Activated naive CD4-positive, alpha-beta T cell treated with anti-CD3 and anti-CD28 coated beads, Interleukin-2, amount 50 U/mL, for 16 hours (primary cell): ENCODE results near the gene COL20A1.
A peak's percentile ranks its signal among the peaks of the same experiment; 100 is the strongest.

Experiments
- DNase-seq: peaks from one replicate; pipeline ENCODE4 v3.0.0-alpha.2; 2020

COL20A1 gene

DNA sequence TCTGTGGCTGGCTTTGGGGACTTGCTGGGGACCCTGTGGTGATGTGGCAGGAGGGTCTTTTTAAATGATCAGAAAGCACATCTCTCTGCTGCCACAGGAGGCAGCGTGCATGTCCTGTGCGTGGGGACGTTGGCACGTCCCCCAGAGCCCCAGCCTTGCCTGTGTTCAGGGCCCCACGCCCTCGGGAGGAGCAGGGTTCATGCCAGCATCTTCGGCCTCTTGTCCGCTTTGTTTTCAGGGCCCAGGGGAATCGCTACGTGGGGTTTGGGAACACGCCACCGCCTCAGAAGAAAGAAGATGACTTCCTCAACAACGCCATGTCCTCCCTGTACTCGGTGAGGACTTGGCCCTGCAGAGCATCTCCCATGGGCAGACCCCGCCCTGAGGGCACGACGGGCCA is 14.3 kb upstream of the COL20A1 start:
- DNase-seq = no peak

GRCh38 chr20:63279931-63280330 is 13.1 kb upstream of the COL20A1 start:
- no peak for DNase-seq

GRCh38 chr20:63280371-63280770 is 12.6 kb upstream of the COL20A1 start:
- no peak for DNase-seq

GRCh38 chr20:63280929-63281545 is 11.9 kb upstream of the COL20A1 start:
- DNase-seq = no peak

DNA sequence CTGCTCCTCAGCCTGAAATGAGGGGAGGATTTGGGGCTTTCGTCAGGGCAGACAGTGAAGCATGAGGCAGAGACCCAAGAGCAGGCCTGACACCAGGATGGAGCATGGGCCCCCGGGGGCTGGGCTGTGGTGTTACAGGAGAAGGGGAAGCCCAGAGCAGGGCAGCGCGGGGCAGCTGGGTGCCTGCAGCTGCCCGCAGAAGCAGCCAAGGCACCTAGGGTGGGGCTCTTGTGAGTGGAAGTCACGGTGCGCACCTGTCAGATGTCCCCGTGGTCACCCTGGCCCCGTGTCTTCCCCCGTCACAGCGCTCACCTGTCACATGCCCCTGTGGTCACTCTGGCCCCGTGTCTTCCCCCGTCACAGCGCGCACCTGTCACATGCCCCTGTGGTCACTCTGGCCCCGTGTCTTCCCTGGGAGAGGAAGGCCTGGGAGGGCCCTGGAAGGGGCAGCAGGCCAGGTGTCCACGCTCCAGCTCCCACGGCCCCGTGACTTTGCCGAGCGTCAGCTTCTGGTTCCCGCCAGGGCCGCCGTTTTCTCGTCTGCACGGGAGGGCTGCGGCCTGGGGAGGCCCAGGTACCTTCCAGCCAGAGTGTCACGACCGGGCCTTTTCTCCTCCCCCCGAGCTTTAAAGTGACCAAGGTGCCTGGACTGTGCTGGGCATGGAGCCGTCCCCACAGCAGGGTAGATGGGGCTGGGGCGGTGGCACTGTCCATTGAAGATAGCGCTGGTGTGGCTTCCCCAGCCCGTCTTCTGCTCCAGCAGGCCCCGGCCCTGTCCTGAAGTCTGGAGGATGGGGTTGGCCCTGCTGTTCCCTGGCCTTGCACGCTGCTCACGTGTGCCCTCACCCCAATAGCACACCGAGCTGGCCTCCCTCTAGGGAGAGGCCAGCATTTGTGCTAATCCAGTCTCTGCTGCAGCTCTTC is 11.0 kb upstream of the COL20A1 start:
- no peak for DNase-seq

GRCh38 chr20:63282946-63283345 is 10.0 kb upstream of the COL20A1 start:
- no peak for DNase-seq

GRCh38 chr20:63283397-63284082 is 9.4 kb upstream of the COL20A1 start:
- DNase-seq = no peak

- DNase-seq = no peak
Measured at GRCh38 chr20:63284083-63284440, 8.9 kb upstream of the COL20A1 start.

DNA sequence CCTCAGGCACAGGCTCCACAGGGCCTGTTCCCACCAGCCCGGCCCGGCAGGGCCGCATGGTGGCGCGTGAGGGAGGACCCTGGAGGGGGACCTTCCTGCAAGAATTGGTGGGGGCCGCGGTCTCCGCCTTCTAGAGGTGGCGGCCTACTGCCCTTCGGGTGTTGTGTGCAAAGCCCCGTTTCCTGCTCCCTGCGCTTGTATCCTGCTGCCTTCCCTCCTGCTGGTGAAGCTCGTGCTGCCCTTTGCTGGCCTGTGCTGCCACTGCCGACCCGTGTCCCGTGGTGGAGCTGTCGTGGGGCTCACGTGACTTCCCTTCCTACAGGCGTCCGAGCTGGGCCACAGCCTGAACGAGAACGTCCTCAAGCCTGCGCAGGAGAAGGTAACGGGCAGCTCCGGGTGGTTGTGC is 8.4 kb upstream of the COL20A1 start:
- DNase-seq = no peak

- no peak for DNase-seq
Measured at GRCh38 chr20:63284981-63285524, 7.9 kb upstream of the COL20A1 start.

GRCh38 chr20:63285636-63286615 is 7.1 kb upstream of the COL20A1 start:
- no peak for DNase-seq

- no peak for DNase-seq
Measured at GRCh38 chr20:63286781-63287696, 5.9 kb upstream of the COL20A1 start.

GRCh38 chr20:63287697-63288580 is 5.0 kb upstream of the COL20A1 start:
- no peak for DNase-seq

- no peak for DNase-seq
Measured at GRCh38 chr20:63288581-63289251, 4.3 kb upstream of the COL20A1 start.

DNA sequence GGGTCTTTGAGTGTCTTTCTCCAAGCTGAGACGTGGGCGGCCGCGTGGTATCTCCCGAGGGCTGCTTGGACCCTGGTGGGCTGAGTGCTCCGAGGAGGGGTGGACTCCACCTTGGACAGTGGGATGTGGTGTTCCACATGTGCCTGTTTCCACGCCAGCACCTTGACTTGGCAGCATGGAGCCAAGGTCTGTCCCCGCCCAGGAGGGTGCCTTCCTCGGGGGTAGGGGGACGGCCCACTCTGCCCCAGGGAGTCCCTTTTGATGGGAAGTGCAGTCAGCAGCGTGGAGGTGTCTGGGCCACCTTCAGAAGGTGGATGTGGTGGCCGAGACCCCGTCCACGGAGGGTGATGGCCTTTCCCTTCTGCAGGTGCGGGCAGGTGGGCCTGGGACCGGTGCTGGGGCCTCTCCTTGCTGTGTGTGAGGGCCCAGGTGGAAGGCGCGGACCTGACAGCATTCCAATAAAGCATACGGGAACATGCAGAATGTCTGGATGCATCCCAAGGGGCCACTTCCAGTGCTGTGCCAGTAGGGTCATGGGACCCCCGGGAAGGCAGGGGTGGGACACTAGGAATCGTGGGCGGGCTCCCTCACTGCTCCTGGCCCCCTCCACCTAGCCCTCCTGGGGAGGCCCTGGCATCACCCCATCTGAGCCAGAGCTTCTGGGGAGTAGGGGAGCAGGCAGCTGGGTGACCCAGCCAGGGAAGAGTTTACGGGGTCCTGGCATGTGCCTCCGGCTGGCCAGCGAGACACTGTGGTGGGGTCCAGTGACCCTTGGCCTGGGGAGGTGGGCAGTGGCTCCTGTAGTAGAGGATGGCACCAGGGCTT is 3.5 kb upstream of the COL20A1 start:
- DNase-seq = no peak

- no peak for DNase-seq
Measured at GRCh38 chr20:63290136-63290676, 2.8 kb upstream of the COL20A1 start.

- DNase-seq = peak; percentile 73
Measured at GRCh38 chr20:63290677-63291472, 2.1 kb upstream of the COL20A1 start.
